ENCODE measurements around the gene MAP3K8.
"Not testable (repeated sequence)": the region's sequence is repeated elsewhere in the genome, so short reads cannot be mapped to it uniquely, and the experiment has no call there.

The MAP3K8 gene

DNA sequence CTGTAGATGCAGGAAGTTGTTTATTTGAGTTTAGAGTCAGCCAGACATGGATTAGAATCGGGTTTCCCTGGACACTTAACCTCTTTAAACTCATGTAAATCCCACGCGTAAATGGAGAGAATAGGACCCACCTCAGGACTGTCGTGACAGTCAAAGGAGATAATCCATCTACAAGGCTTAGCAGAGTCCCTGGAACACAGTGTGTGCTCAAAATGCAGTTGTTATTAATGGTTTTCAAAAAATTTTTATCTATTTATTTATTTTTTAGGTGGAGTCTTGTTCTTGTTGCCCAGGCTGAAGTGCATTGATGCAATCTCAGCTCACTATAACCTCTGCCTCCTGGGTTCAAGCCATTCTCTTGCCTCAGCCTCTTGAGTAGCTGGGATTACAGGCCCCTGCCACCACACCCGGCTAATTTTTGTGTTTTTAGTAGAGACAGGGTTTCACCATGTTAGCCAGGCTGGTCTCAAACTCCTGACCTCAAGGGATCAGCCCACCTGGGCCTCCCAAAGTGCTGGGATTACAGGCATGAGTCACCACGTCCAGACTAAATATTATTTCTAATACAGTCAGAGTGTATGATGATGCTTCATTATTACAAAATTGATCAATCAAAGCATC is 10.2 kb upstream of the MAP3K8 start:
- not testable (repeated sequence) for DNase-seq

DNA sequence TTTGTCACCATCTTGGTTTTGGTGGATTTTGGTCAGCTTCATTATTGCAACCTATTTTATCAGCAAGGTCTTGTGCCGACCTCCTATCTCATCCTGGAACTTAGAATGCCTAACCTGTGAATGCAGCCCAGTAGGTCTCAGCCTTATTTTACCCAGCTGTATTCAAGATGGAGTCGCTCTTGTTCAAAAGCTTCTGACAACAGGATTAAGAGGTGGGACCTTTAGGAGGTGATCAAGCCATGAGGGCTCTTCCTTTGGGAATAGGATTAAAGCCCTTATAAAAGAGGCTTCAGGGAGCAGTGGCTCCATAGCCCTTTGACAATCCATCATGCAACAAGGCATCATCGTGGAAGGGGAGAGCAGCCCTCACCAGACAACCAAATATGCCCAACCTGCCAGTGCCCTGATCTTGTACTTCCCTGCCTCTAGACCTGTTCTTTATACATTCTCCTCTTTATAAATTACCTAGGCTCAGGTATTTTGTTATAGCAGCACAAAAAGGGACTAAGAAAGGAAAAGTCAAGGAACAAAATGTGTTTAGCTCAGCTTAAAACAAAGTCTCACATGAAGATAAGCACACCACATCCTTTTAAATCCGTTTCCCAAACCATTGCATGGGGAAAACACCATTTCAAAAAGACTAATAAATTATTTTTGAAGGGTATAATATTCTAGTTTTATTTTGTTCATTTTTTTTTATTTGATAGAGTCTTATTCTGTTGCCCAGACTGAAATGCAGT is 8.5 kb upstream of the MAP3K8 start:
- DNase-seq = no peak

DNA sequence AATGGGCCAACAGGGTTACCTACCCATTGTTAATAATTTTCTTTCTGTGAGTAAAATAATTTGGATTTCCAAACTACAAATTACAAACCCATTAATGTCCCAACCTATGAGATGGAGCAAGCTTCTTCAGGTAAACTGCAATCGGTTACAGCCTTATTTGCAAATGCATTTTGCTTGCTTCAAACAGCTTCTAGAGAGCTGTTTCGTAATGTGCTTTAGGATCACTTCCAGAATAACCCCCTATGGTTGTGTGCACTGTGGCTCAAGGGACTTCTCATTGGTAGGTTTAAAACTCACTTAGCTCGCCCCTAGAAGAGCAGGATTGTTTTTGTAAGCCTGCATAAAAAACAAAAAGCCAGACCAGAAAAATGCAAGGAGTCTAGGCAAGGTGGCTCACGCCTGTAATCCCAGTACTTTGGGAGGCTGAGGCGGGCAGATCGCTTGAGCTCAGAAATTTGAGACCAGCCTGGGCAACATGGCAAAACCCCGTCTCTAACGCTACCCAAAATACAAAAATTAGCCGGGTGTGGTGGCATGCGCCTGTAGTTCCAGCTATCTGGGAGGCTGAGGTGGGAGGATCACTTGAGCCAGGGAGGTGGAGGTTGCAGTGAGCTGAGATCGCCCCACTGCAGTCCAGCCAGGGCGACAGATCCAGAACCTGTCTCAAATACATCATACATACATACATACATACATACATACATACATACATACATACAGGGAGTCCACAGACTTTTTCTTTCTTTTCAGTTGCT is 3.3 kb upstream of the MAP3K8 start:
- no peak for DNase-seq

DNA sequence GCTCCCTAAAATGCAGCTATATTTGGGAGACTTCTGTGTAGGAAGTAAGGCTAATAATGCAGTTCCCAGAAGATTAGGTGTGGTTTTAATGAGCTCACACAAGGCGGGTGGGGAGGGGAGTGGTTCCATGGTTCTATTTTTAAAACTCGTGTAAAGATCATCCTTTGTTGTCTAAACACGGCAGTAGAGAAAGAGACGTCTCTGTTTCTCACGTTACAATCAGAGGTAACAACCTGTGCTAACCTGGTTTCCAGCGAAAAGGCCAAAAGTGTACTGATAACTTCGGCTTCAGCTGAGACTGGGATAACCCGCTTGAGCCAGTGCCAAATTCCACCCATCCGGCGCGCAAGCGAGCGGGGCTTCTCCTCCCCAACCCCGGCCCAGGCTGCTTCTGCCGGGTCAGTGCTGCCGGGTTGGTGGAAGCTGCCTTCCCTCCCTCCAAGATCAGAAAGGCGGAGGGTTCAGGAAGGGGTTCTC is 2.5 kb upstream of the MAP3K8 start:
- DNase-seq = no peak

DNA sequence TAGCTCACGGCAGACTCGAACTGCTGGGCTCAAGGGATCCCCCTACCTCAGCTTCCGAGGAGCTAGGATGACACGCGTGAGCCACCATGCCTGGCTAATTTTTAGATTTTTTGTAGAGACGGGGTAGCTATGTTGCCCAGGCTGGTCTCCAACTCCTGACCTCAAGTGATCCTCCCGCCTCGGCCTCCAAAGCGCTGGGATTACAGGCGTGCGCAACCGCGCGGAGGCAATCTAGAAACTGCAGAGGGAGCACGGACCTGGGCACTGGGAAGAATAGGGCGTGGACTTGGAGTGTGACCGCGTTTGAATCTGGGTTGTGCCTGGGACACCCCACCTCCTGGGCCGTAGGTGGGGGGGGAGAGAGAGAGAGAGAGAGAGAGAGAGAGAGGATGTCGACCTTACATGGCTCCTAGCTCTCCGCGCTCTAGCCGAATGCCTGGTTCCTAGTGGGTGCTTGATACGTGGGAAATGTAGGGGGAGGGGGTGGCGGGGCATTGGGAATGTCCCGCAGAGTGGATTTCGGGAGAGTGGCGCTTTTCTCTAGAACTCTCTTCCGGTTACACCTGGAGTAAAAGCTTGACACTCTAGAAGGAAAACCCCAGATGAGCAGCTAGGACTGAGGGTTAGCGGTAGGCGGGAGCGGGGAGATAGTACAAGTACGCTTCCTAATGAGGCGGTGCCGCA is 1.2 kb upstream of the MAP3K8 start:
- no peak for DNase-seq

DNA sequence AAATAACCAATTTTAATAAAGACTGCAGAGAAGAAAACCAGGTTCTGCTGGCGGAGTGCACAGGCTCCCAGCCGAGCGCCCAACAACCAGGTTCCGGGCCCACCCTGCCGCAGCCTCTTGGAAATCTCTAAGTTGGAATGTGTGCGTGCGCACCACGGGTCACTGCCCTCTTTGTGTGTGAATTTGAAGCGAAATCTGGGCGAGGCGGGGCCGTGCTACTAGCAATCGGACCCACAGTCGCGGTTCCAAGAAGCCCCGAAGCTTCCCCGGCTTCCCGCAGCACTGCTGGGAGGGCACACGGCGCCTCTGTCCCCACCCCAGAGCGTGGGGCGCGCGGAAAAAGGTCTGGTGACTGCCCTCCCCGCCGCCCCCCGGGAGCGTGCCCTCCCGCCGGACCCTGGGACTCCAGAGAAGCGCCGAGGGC is 666 bp upstream of the MAP3K8 start:
- no peak for DNase-seq

DNA sequence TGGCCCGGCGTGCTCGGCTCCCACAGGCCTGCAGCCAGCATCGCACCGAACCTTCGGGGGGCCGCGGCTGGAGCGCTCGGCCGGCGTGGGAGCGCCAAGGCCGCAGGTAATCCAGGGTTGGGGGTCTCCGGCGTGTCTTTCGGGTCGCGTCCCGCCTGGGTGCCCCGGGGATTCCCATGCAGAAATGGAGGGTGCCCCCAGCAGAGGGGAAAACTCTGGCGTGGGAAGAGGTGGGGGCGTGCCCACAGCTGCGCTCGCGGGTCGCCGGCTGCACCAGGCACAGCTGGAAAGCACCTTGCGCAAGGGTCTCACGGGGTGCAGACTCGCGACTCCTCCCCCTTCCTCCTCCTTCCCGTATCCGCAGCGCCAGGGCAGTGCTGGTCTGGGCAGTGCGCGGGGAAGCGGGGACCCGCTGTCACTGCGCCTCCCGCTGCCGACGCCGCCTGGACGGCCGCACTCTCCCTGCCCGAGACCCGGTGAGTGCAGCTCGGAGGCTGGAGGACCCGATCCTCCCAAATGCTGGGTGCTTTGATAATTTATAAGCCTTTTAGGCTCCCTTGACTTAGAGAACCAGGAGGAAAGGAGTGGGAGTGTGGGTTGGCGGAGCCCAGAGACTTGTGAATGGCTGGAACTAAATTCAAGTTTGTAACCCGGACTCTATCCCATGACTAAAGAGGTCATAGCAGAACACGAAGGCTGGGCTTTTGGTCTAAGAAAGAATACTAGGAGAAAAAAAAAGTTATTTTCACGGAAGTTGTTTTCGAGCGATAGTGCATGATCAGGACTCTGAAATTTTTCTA is 489 bp downstream of the MAP3K8 start:
- no peak for DNase-seq

DNA sequence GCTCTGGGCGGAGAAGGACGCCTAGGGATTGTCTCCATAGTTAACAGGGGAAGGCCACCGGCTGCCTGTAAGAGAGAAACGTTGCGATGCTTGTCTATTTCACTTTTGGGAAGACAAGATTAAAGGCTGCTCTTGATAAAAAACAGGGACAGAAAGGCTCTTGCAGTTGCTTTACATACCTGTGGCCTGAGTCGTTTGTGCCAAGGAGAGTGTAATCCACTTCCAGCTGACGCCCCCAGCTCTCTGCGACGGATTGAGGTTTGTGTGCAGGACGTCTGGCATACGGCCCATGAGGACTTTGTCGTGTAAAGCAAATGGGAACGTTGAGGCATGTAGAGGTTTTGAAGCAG is 1.1 kb downstream of the MAP3K8 start:
- no peak for DNase-seq

DNA sequence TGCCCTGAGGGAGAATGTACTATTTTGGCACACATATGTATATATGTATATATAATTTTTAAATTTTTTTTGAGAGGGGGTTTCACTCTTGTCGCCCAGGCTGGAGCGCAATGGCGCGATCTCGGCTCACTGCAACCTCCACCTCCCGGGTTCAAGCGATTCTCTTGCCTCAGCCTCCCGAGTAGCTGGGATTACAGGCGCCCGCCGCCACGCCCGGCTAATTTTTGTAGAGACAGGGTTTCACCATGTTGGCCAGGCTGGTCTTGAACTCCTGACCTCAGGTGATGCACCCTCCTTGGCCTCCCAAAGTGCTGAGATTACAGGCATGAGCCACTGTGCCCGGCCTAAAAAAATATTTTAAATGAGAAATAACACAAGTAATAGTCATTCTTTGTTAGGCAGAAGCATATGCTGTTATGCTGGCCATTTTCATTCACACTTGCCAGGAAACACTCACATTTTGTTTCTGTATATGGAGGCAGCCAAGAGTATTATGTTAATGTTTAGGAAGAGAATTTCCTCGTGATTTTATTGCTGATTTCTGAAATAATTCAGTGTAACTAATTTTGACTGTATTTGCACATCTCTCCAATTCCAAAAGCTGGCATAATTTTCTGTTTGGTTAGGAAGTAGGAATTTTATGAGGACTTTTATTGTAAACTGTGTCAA is 1.6 kb downstream of the MAP3K8 start:
- DNase-seq = not testable (repeated sequence)

DNA sequence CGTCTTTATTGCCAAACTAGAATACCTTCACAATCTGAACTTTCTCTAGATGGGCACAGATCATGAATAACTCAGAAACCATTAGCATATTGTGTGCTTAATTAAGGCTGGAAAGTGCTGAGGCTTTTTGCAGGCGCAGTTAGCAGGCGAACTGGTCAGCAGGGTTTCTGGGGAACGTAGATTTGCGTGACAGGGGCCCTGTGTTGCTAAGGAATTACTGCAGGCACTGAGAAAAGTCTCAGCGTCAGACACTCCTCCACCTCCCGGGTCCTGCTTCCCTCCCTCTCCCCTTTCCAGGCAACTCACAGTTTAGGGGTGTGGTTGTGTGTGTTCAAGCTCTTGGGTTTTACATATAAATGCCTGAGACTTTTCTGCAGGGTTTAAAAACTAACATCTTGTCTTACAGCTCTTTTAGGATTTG is 2.2 kb downstream of the MAP3K8 start:
- DNase-seq = no peak

DNA sequence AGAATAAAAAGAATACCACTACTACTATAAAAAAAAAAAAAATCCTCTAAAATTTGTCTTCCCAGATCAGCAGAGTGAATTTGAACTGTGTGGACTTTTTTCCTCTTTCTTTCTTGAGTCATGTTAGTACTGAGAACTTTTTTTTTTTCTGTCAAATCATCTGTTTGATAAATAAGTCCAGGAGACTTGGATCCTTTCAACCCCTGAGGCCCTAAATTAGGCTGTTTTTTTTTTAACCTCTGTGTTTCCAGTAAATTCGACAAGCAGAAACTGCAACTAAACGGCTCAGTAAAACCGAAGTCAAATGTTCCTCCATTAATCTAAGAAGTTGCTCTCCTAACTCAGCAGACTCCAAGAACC is 2.7 kb downstream of the MAP3K8 start:
- no peak for DNase-seq

DNA sequence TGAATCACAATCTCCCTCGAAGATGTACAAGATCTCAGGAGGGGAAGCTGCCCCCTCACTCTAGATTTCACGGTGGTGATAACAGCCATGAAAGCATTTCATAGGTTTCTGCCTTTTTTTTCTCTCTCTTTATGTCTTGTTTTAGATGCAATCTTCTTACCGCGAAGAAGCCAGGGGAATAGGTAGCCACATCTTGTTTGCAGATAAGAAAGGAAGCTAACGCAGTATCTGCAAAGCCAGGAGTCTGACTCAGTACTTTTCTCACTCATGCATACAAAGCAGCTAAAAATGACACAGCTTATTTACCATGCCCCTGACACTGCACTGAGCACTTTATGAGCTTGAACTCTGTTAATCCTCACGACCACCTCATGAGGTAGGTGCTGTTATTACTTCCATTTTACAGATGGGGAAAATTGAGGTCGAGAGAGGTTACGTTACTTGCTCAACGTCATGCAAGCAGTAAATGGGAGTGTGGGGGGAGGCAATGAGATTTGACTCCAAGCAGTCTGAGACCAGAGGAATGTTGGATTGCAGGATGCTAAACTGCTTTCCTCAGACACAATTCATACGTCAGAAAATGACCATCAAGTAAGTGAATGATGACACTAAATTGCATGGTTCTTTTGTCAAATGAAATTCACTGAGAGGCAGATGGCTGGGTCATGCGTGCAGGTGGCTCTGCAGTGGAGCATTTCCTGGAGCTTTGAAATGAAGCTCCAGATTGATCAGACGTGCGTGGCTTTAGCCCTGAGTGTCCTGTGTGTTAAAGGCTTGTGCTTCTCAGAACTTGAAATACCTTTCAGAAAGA is 3.3 kb downstream of the MAP3K8 start:
- no peak for DNase-seq

DNA sequence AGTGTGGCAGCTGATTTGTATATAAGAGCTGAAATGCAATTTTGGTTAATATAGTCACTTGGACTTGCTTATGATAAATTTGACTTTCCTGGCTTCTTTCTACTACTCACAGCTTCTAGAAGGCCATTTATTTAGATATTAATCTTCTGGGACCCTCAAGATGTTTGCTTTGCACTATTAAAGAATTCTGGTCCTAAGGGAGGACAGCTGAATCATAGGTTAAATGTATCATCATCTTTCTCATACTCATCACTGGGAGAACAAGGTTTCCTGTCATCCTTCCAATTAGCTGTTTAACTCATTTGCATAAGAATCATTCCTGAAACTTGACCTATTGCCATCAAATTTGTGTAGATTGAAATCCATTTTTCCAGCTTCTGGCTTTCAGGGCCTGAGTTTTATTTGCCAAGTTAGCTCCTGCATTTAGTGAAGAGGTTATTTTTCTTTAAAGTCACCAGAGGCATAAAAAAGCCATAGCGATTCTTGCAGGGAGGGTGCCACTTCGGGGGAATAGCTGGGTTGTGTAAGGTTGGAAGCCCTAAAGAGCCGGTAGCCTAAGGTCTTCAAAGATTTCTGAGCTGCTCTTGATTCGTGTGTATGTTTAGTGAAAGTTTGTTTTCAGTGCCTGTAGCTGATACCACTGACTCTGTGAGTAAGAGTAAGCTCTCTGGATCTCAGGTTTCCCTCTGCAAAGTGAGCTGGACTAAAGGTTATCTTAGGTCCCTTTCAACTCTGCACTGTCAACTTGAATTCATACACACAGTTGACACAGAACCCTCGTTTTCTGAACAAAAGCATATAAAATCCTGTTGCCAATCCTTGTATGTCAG is 4.3 kb downstream of the MAP3K8 start:
- DNase-seq = no peak

DNA sequence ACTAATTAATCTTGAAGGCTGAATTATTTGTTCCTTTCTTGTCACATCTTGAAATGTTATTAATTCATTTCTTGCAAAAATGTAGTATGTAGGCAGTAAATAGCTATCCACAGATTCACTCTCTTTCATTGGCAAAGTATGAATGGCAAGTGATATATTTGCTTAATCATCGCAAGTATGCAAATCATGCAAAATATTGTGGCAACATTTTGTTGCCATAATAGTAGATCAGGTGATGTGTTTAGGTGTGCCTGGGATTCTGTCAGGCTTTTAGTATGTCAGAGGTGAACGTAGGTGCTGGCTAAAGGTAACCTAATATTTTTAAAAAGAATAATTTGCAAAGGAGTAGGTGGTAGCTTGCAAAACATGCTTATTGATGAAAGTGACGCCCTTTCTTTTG is 5.9 kb downstream of the MAP3K8 start:
- DNase-seq = no peak

DNA sequence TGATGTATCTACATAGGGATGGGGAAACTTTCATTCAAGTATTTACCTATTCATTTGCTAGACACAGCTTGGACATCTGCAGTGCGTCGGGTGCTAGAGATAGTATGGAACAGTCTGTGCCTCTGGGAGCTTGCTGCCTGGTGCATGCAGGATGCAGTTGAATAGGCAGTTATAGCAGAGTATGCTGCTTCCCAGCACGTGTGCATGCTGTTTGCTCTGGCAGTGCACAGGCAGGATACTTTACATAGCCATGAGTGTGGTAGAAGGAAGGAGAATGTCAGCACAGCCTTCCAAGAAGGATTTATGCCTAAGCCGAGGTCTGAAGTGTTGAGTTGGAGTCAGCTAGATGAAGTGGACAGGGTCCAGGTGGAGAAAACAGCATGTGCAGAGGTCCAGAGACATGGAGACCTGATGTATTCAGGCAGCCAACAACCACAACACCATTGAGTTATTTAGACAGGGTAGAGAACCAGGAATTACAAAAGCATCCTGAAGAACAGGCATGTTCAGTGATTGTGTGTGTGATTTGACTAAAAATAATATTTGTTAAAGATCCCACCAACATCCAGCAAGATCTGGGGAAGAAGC is 8.1 kb downstream of the MAP3K8 start:
- DNase-seq = no peak

DNA sequence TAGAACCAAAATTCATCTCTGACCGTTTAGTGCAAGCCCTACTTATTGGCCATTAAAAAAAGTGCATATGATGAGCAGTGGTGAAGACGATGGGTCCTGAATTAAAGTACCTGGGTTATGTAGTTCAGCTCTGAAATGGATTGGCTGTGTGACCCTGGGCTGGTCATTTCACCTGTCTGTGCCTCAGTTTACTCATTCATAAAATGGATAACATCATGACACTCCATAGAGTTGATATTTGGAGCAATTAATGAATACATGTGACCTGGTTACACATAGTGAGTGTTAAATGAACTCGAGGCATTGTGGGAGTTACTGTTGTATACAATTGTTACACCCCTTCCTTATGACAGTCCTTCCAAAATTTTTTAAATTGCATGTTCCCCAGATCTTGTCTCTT is 9.1 kb downstream of the MAP3K8 start:
- DNase-seq = no peak

DNA sequence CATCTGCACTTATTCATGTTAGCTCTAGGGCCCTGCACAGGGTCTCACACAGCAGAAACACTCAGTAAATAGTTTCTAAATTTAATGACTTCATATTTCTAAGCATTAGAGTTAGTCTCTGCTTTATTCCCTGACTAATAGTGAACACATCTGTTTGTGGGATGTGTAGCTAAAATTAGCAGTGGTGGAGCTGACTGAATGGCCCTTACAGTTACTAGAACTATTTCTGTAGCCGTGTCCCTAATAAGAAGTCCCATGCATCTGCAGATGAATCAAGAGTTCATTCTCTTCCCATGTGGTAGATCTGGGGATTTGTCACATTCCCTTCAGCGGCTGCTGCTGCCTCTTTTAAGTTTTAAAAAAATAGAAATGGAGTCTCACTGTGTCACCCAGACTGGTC is 11.7 kb downstream of the MAP3K8 start:
- DNase-seq = no peak

DNA sequence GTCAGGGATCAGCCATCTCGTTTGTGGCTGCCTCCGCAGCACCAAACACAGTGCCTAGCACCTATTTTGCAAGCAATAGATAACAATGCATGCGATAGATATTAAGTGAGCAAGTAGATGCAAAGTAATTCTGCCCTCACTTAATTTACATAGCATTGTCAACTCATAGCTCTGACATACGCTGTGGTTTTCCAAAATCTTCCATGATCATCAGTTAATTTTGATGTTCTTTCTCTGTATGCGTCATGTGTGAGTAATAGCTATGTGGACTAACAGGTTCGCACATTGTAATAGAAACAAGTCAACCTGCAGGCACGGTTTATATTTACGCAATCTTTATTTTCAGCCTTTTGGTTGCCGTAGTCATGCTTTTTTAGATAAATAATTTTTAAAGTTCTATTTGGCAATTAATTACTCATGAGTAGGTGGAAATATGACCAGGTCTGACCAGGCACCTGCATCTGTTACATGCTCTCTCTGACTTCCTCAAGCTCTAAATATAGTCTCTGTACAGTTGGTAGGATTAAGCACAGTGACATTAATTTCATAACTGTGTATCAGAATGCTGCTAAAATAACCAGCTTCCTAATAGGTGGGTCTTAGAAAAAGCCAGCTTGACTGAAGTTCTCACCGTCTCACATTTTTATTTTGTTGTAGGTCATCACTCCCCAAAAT is 13.3 kb downstream of the MAP3K8 start:
- no peak for DNase-seq

DNA sequence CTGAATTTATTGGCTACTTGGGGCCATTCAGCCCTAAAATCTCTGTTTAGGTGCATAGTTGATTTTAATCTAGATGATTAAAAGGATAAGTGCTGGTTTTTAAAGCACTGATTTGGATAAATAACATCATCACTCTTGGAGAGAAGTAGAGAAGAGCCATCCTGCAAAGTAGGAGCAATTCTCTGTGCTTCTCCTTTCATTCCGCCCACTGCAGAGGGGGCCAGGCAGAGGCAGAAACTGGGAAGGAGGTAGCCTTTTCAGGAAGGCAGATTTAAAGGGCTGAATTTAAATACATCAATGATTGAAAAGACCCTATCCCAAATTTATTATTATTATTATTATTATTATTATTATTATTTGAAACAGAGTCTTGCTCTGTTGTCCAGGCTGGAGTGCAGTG is 14.1 kb downstream of the MAP3K8 start:
- no peak for DNase-seq

All from NCI-H446 treated with DMSO at 0.1 percent for 48 hours (cell line).